Prostate gland (tissue), 2 donors: Measurements from ENCODE around the gene GRAMD1B. TPM values are rescaled to one million over a fixed set of nuclear protein-coding genes. Genes with fewer than 3 reads are reported as not detected.
"Not testable (repeated sequence)": the region's sequence is repeated elsewhere in the genome, so short reads cannot be mapped to it uniquely, and the experiment has no call there.

Source experiments
- DNase-seq: peaks from one replicate; pipeline ENCODE4 v3.0.0-alpha.2; 2019; ENCODE audit warnings: low spot score
- H3K27ac ChIP-seq, 2 donors: fragments of 200-600 bp; sonication (generic); 2 replicates each; pipeline ENCODE4 v1.5.1; 2017 to 2019
- H3K27me3 ChIP-seq: fragments of 200-600 bp; sonication (generic); replicated peaks from 2 replicates; pipeline ENCODE4 v1.5.1; 2019; ENCODE audit not compliant: insufficient read depth
- H3K36me3 ChIP-seq, 2 donors: fragments of 200-600 bp; sonication (generic); 1 replicate in 1 of 2; 2 replicates in 1 of 2; pipeline versions ENCODE4 v1.5.1 to v1.8.1; 2017 to 2019
- H3K4me1 ChIP-seq: fragments of 200-600 bp; sonication (generic); replicated peaks from 2 replicates; pipeline ENCODE4 v1.5.1; 2019
- H3K4me3 ChIP-seq, 2 donors: fragments of 200-600 bp; sonication (generic); 2 replicates each; pipeline ENCODE4 v1.5.1; 2017 to 2019
- H3K9me3 ChIP-seq: fragments of 200-600 bp; sonication (generic); 2 replicates; pipeline ENCODE4 v1.5.1; 2017
- CTCF ChIP-seq, 4 experiments: fragments of 200-600 bp in 2 of 4; fragments of 450-650 bp in 2 of 4; sonication (generic) in 2 of 4; IDR thresholded peaks; 1 replicate in 3 of 4; 2 replicates in 1 of 4; pipeline ENCODE4 v1.5.1; 2016 to 2019; ENCODE audit warnings: antibody characterized with exemption in 4 of 4, mild to moderate bottlenecking in 2 of 4, moderate library complexity in 2 of 4
- POLR2A ChIP-seq: fragments of 450-650 bp; IDR thresholded peaks from one replicate; pipeline ENCODE4 v1.6.1; 2016; ENCODE audit warnings: antibody characterized with exemption, mild to moderate bottlenecking
- POLR2AphosphoS5 ChIP-seq: sonication (generic); formaldehyde crosslinking; IDR thresholded peaks from one replicate; pipeline ENCODE4 v1.6.1; 2017; ENCODE audit warnings: antibody characterized with exemption
- WGBS: methylation state at CpG from one replicate; pipeline ENCODE4 v1.1.5; 2018; 5-methylcytosine and 5-hydroxymethylcytosine counted together
- intact Hi-C: fragments of 100-400 bp; cut with DNase I; formaldehyde crosslinking; loops from one replicate; pipeline ENCODE4 v1.14.2; 2022
- total RNA-seq, 2 donors: library from RNA; depleted of rRNA; stranded (reverse); fragments of >200 nt; gene quantifications; one replicate each; pipeline ENCODE4 v1.1.0, GENCODE V29; 2016

Gene GRAMD1B
- total RNA-seq, 2 donors from 2014 or later: 4.5 to 27.2 TPM

- H3K4me1 ChIP-seq: no peaks in the 10 kb centered on the region
- no peak overlapping the region for H3K27ac ChIP-seq
- H3K9me3 ChIP-seq: no peaks in the 10 kb centered on the region
- DNase-seq: no peak
- no peaks in the 10 kb centered on the region for H3K27me3 ChIP-seq
- WGBS: 87% methylated on average over 4 of the region's 4 CpGs
- intact Hi-C loops: no loop called here
- no peaks in the 10 kb centered on the region for H3K36me3 ChIP-seq
- H3K4me3 ChIP-seq: no peak overlapping the region
- TF ChIP-seq POLR2A: no peak
These were observed 86.2 kb downstream of the GRAMD1B start for GRCh38 chr11:123516238-123516637.

GRCh38 chr11:123517559-123518364 lies 87.7 kb downstream of the GRAMD1B start:
- Histone ChIP-seq H3K36me3 (no peaks in the 10 kb centered on the region), H3K27ac (no peak overlapping the region), H3K27me3 (no peaks in the 10 kb centered on the region), H3K9me3 (no peaks in the 10 kb centered on the region), H3K4me1 (no peaks in the 10 kb centered on the region), H3K4me3 (no peak overlapping the region)
- TF ChIP-seq CTCF (IDR thresholded peaks at IDR 0.05) (no peak), POLR2A (no peak), POLR2AphosphoS5 (no peak)
- WGBS: 80% methylated on average over 17 of the region's 17 CpGs
- no peak for DNase-seq
- intact Hi-C loops: no loop called here

DNA sequence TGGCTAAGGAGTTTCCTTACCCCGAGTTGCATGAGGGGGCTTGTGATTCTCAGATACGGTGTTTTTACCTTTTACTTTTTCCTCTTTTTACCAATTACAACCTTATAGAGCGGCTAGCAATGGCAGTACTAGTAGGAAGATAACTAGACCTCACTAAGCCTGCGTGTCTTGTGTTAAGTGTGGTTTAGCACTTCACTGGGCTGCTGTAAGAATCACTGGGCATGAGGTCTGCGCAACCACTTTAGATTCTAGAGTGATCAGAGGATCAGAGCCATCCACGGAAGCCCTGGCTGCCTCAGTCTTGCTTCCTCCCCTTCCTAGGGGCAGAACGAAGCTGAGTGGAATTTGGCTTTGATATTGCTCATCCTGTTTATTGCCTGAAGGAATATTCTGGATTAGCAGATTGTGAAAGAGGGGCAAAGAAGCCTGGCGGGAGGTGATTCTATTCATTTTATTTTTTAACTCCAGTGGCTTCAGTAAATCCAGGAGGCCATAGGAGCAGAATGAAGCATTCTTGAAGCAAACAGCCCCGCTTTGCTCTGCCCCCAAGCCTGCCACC lies 88.5 kb downstream of the GRAMD1B start:
- intact Hi-C loops: no loop called here

GRCh38 chr11:123519055-123519796 lies 89.2 kb downstream of the GRAMD1B start:
- Histone ChIP-seq H3K27ac (no peak overlapping the region), H3K4me3 (no peak overlapping the region), H3K27me3 (no peaks in the 10 kb centered on the region), H3K4me1 (no peaks in the 10 kb centered on the region), H3K36me3 (no peaks in the 10 kb centered on the region), H3K9me3 (no peaks in the 10 kb centered on the region)
- no peak for TF ChIP-seq CTCF (IDR thresholded peaks at IDR 0.05)
- TF ChIP-seq POLR2AphosphoS5: no peak
- WGBS: 70% methylated on average over 11 of the region's 11 CpGs
- intact Hi-C loops: no loop called here
- DNase-seq: no peak

More for the DNA sequence above, 88.5 kb downstream of the GRAMD1B start:
- Histone ChIP-seq H3K4me1 (no peaks in the 10 kb centered on the region), H3K27me3 (no peaks in the 10 kb centered on the region), H3K27ac (no peak overlapping the region), H3K36me3 (no peaks in the 10 kb centered on the region), H3K4me3 (no peak overlapping the region), H3K9me3 (no peaks in the 10 kb centered on the region)
- TF ChIP-seq CTCF (IDR thresholded peaks at IDR 0.05): no peak
- no peak for TF ChIP-seq POLR2A
- no peak for TF ChIP-seq POLR2AphosphoS5
- DNase-seq: no peak
- WGBS: 79% methylated on average over 9 of the region's 9 CpGs

DNA sequence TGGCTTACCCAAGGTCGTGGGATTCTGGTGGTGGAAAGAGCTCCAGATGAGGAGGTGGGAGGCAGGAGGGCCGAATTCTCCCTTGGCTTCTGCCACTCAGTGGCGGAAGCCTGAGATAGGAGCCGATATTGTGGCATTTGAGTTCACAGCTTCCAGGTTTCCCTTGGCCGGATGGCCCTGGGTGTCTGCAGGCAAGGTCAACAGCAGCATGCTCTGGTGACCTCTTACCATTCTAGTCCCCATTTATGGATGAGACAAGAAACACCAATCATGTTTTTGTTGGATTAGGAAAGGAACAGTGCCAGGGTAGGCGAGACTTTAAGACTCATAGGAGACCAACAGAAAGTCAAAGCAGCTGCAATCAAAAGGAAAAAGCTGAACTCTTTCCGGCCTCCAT lies 89.7 kb downstream of the GRAMD1B start:
- TF ChIP-seq CTCF (IDR thresholded peaks at IDR 0.05) (no peak), POLR2A (no peak), POLR2AphosphoS5 (no peak)
- H3K36me3 ChIP-seq: no peaks in the 10 kb centered on the region
- intact Hi-C loops: no loop called here
- H3K27ac ChIP-seq: no peak overlapping the region
- no peak overlapping the region for H3K4me3 ChIP-seq
- no peak for DNase-seq
- no peaks in the 10 kb centered on the region for H3K9me3 ChIP-seq
- H3K4me1 ChIP-seq: no peaks in the 10 kb centered on the region
- no peaks in the 10 kb centered on the region for H3K27me3 ChIP-seq
- 77% methylated on average over 7 of the region's 7 CpGs for WGBS

DNA sequence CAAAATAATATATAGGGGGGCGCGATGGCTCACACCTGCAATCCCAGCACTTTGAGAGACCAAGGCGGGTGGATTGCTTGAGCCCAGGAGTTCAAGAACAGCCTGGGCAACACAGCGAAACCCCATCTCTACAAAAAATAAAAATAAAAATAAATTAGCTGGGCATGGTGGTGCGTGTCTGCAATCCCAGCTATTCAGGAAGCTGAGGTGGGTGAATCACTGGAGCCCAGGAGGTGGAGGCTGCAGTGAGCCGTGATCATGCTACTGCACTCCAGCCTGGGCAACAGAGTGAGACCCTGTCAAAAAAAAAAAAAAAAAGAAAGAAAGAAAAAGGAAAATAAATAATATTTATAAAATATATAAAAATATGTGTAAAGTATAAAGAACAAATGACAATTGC lies 90.4 kb downstream of the GRAMD1B start:
- H3K36me3 ChIP-seq, H3K27me3 ChIP-seq, H3K4me1 ChIP-seq, H3K9me3 ChIP-seq, H3K4me3 ChIP-seq, intact Hi-C loops, H3K27ac ChIP-seq, DNase-seq: not testable (repeated sequence)
- 98% methylated on average over 6 of the region's 6 CpGs for WGBS
